ENCODE results near the gene FKBP4. TPM values are rescaled to one million over a fixed set of nuclear protein-coding genes. Genes with fewer than 3 reads are reported as not detected.

FKBP4 gene
- total and polyA plus RNA-seq, 2 of the 13 experiments (the other 11 are each of a cell fraction or from before 2014, with no cell fraction given), result 25.7 to 66.1 TPM

GRCh38 chr12:2812290-2813213 lies 17.8 kb downstream of the FKBP4 start, which contains the start of gene ITFG2 (continued):
- peak; percentile 96 for TF ChIP-seq GABPB1 (CRISPR knock-in tag; IDR thresholded peaks at IDR 0.05)
- peak; percentile 20; the same call in 1 of the 2 replicates for TF ChIP-seq PPARG (CRISPR knock-in tag; conservative IDR thresholded peaks at IDR 0.05)
- peak; percentile 50; the same call in 1 of the 2 replicates for TF ChIP-seq PAXIP1 (CRISPR knock-in tag; conservative IDR thresholded peaks at IDR 0.05)
- peak; percentile 71; the same call in 1 of the 2 replicates for TF ChIP-seq ESRRA (CRISPR knock-in tag; IDR thresholded peaks at IDR 0.05; ENCODE audit: low read depth)
- peak; percentile 85 for TF ChIP-seq MIER3 (CRISPR knock-in tag; IDR thresholded peaks at IDR 0.05; ENCODE audit: borderline replicate concordance)
- peak; percentile 53; the same call in 1 of the 2 replicates for TF ChIP-seq ZBTB26 (CRISPR knock-in tag; IDR thresholded peaks at IDR 0.05; ENCODE audit: borderline replicate concordance)
- TF ChIP-seq FOXA1 (IDR thresholded peaks at IDR 0.05), result no peak
- peak; percentile 41; the same call in 1 of the 2 replicates for TF ChIP-seq FOXA1 (CRISPR knock-in tag; IDR thresholded peaks at IDR 0.05)
- no peak for TF ChIP-seq ZNF292 (CRISPR knock-in tag; IDR thresholded peaks at IDR 0.05; ENCODE audit: borderline replicate concordance, low read depth)
- no peak for TF ChIP-seq TOE1 (CRISPR knock-in tag; IDR thresholded peaks at IDR 0.05)
- peak; percentile 82; the same call in 1 of the 2 replicates for TF ChIP-seq FOXK1 (CRISPR knock-in tag; IDR thresholded peaks at IDR 0.05; ENCODE audit: borderline replicate concordance, low read depth)
- TF ChIP-seq, protein P1, sequence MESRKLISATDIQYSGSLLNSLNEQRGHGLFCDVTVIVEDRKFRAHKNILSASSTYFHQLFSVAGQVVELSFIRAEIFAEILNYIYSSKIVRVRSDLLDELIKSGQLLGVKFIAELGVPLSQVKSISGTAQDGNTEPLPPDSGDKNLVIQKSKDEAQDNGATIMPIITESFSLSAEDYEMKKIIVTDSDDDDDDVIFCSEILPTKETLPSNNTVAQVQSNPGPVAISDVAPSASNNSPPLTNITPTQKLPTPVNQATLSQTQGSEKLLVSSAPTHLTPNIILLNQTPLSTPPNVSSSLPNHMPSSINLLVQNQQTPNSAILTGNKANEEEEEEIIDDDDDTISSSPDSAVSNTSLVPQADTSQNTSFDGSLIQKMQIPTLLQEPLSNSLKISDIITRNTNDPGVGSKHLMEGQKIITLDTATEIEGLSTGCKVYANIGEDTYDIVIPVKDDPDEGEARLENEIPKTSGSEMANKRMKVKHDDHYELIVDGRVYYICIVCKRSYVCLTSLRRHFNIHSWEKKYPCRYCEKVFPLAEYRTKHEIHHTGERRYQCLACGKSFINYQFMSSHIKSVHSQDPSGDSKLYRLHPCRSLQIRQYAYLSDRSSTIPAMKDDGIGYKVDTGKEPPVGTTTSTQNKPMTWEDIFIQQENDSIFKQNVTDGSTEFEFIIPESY (CRISPR knock-in tag; IDR thresholded peaks at IDR 0.05), result peak; percentile 62
- no peak for TF ChIP-seq ZNF75D (CRISPR knock-in tag; IDR thresholded peaks at IDR 0.05; ENCODE audit: borderline replicate concordance)
- TF ChIP-seq ATF7-NPFF (CRISPR knock-in tag; IDR thresholded peaks at IDR 0.05; ENCODE audit: low read depth), result peak; percentile 90; the same call in 1 of the 2 replicates
- TF ChIP-seq PCBP1 (IDR thresholded peaks at IDR 0.05; ENCODE audit: borderline replicate concordance, low read depth, low read length), result peak; percentile 72; the same call in 1 of the 2 replicates
- TF ChIP-seq SPEN (CRISPR knock-in tag; IDR thresholded peaks at IDR 0.05; ENCODE audit: low read depth), result peak; percentile 97
- no peak for TF ChIP-seq SOX6 (IDR thresholded peaks at IDR 0.05)
- peak; percentile 77 for TF ChIP-seq SOX6 (CRISPR knock-in tag; IDR thresholded peaks at IDR 0.05)
- peak; percentile 68; the same call in 1 of the 2 replicates for TF ChIP-seq ZNF160 (CRISPR knock-in tag; IDR thresholded peaks at IDR 0.05)
- no peak for TF ChIP-seq MAFK (conservative IDR thresholded peaks at IDR 0.05 in 1 of 2, IDR thresholded peaks at IDR 0.05 in 1 of 2; ENCODE audit: low read length in 2 of 2)
- peak; percentile 81 for TF ChIP-seq HDAC2 (CRISPR knock-in tag; IDR thresholded peaks at IDR 0.05)

Measured in HepG2 (cell line).